Fibroblast of skin of left biceps (primary cell): Measurements from ENCODE around the gene SLC39A5.
"Not testable (repeated sequence)": the region's sequence is repeated elsewhere in the genome, so short reads cannot be mapped to it uniquely, and the experiment has no call there.

Source experiments
- DNase-seq, 2 experiments: peaks; one replicate each; pipeline ENCODE4 v3.0.0-alpha.2; 2013; ENCODE audit warnings: low read depth in 2 of 2

Gene SLC39A5

DNA sequence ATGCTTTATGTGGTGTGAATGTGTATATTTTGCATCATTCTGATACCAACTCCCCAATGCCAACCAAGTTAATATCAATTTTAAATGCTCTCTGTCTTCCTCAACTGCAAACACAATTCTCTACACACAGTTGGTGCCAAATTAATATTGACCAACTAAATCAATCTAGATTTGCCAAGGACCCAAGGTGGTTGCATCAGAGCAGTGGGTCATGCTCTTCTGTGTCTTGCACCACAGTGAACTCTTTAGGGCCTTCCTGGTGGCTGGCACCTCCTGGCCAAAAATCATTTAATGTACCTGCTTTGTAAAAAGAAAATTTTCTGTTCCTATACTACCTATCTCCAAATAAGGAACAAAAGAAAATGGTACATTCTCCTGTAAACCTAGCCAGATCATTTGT is 51.0 kb downstream of the SLC39A5 start:
- DNase-seq, result no peak

GRCh38 chr12:56282030-56282429 is 52.2 kb downstream of the SLC39A5 start:
- DNase-seq, result no peak

DNA sequence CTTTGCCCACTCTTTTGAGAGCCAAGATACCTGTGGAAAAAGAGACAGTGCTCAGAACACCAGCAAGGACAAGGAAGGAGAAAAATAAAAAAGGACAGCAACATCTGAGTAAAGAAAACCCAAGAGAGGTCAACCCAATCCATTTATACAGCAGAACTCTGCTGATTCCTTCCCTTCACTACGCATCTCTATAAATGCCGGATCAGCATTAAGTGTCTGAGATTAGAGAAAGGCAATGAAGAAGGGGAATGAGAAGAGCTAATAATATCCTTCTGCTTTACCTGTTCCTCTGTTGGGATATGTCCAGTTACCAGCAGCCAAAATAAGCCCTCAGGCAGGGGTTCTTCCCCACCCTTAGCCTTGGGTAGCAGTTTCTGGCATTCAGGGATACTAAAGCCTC is 52.7 kb downstream of the SLC39A5 start:
- no peak for DNase-seq

- DNase-seq, result not testable (repeated sequence)
Observed at GRCh38 chr12:56284263-56284662, 54.4 kb downstream of the SLC39A5 start.

DNA sequence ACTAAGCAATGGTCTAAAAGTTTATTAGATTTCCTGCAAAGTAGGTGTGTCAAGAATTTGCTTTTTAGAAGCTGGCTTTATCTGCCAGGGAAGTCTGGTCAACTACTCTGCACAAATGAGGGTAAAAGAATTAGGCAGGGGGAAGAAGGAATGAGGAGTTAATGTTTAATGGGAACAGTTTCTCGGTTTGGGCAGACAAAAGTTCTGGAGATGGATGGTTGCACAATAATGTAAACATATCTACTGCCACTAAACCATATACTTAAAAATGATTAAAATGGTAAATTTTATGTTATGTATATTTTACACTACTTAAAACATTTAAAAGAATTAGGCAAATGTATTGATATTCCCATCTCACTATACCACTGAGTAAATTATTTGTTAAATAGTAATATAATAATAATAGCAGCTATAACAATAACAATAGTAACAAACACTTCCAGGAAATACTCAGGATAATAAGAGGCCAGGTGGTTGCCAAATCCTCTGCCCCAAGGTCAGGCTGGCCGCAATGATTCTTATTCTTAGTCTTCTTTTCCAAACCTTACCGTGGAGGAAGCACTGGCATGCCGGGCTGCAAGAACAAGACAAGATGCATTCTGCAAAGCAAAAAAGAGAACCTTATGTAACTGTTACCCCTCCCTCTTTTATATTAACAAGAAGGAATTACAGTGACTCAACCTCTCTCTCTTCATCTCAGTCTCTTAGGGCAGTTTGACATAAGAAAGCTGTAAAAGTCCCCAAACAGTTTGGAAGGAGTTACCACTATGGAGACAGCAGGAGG is 56.4 kb downstream of the SLC39A5 start:
- no peak for DNase-seq
